Stimulated activated memory B cell treated with anti-CD40 and anti-IgM and Interleukin-4, amounts not matched to agents 10 μg/mL and 1 μg/mL and 100 μg/mL, for 72 hours (primary cell): ENCODE results near the gene CIZ1.

Experiments
- ATAC-seq: fragments of 150-1000 bp; cut with Tn5 transposase; 2 replicates; pipeline ENCODE4 v1.10.0; 2021
- H3K27ac Mint-ChIP-seq: one replicate; pipeline ENCODE4 v1.8.0; 2022; ENCODE audit warnings: mild to moderate bottlenecking, mixed read lengths
- H3K27me3 Mint-ChIP-seq: one replicate; pipeline ENCODE4 v1.8.0; 2022; ENCODE audit warnings: mixed read lengths
- H3K36me3 Mint-ChIP-seq: one replicate; pipeline ENCODE4 v1.8.0; 2022; ENCODE audit warnings: mixed read lengths
- H3K4me1 Mint-ChIP-seq: one replicate; pipeline ENCODE4 v1.8.0; 2022; ENCODE audit warnings: mixed read lengths
- H3K4me3 Mint-ChIP-seq: one replicate; pipeline ENCODE4 v1.8.0; 2022; ENCODE audit warnings: mild to moderate bottlenecking, moderate library complexity, mixed read lengths
- H3K9me3 Mint-ChIP-seq: one replicate; pipeline ENCODE4 v1.8.0; 2022; ENCODE audit warnings: mixed read lengths

Gene CIZ1

DNA sequence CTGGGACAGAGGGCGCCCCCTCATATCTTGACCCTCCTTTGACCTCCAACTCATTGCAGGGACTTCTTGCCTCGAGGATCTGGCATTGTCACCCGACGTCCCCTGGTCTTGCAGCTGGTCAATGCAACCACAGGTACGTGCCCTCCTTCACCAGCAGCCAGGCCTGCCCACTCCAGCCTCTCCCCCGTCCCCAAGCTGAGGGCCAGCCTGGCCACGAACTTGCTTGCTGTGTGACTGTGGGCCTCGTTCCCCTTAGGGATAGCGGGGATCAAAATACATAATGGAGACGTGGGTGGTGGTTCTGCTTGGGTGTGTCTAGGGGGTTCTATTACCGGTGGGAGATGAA, 26.8 kb upstream of the CIZ1 start:
- Mint-ChIP-seq H3K36me3 (no peaks in the 10 kb centered on the region), H3K9me3 (no peaks in the 10 kb centered on the region), H3K27ac (peak overlapping the region; percentile 67), H3K27me3 (peaks cover 21% of the 10 kb centered on the region), H3K4me1 (peaks cover 13% of the 10 kb centered on the region), H3K4me3 (peak overlapping the region; percentile 71)
- no peak for ATAC-seq

DNA sequence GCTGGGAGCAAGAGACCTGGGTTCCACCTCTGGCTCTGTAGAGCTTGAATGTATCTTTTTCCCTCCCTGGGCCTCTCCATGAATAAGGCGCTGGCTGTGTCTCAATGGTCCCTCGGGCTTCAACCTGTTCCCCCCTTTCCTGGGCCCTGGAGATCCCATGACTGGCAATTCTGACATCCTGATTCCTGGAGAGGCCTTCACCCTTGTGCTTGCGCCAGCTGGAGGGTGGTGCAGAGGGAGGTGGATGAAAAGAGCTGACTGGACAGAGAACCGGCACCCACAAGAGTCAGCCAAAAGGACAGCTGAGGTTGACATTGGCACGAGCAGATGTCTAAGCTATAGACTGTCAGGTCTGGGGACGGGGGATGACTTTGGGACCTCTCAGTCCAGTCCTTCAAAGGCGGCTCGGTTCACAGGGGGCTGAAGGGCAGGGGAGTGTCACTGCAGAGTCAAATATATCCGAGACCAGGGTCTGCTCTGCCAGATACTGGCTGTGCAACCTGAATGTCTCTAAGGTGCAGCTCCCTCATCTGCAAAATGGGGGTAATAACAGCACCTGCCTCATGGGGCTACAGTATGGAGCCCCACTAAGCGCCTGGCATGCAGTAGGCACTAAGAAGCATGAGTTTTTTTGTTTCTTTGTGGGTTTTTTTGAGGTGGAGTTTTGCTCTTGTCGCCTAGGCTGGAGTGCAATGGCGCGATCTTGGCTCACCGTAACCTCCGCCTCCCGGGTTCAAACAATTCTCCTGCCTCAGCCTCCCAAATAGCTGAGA, 25.6 kb upstream of the CIZ1 start:
- Mint-ChIP-seq H3K4me3 (no peak overlapping the region), H3K36me3 (no peaks in the 10 kb centered on the region), H3K27me3 (peaks cover 31% of the 10 kb centered on the region), H3K4me1 (peaks cover 13% of the 10 kb centered on the region), H3K27ac (no peak overlapping the region), H3K9me3 (no peaks in the 10 kb centered on the region)
- ATAC-seq = no peak

DNA sequence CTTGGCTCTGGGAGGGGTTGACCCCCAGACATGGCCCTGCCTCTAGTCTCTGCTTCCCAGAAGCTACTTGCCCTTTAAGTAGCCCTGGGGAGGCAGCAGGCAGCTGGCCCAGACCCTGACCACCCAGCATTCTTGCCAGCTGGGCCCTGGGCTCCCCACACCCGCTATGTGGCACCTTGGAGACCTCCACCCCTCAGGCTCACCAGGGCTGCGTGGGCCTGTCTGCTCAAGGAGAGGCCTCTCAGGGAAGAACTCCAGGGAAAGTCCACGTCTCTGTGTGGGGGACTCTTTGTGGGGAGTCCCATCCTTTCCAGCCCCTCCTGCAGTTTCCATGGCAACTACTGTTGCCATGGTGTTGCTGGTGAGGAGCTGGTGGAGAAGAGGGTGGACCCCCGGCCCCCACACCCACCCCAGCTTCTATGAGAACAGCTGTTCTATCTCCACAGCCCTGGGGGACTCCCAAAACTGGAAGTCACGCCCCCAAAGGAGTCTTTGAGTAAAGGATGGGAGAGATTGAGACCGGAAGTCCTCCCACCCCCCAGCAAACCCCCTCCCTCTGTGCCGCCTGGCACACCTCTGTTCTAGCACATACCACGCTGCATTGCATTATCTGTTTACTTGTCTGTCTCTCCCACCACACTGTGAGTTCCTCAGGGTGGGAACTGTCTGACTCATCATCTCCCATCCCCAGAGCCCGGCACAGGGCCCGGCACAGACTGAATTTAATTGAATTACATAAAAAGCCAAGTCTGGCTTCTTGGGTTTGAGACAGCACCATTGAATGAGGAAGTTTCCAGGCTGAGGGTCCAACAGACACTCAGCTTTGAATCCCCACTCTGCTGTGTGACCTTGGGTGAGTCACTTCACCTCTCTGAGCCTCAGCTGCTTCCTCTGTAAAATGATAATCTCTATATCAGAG, 24.4 kb upstream of the CIZ1 start:
- Mint-ChIP-seq H3K27me3 (peaks cover 44% of the 10 kb centered on the region), H3K4me1 (peaks cover 13% of the 10 kb centered on the region), H3K9me3 (no peaks in the 10 kb centered on the region), H3K36me3 (no peaks in the 10 kb centered on the region), H3K4me3 (no peak overlapping the region), H3K27ac (no peak overlapping the region)
- no peak for ATAC-seq

DNA sequence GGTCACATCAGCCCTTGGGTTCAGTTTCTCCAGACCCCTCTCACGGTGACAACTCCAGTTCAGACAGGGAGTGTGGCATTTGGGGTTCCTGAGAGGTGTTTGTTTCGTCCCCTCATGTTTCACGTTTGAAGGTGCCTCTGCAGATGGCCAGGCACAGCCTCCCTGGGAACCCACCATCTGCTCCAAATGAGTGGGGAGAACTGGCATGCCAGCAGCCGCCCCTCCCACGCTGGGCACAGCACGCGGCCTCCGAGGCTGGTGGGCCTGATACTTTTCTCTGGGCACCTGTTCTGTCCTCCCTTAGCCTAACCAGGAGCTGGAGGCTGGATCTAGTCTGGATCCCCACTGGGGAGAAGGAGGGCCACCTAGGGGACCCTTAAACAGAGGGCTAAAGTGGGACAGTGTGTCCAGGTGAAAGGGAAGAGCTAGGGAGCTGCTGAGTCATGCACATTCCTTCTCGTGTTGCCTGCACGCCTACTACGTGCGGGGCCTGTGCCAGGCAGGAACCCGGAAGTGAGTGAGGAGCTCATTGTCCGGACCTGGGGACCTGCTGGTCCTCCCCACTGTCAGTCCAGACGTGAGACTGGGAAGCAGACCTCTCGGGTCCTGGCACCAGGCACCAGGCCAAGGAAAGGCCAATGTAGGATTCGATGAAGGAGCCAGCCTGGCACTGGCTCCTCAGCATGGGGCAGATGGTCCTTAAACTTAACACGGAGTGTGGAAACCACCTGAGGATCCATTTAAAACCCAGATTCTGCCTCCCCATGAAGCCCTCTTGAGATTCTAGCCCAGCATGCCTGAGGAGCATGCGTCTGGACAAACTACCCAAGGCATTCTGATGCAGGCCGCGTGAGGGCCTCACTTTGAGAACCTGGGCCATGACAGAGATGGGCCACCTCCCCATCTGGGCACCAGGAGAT, 23.5 kb upstream of the CIZ1 start:
- H3K36me3 Mint-ChIP-seq = no peaks in the 10 kb centered on the region
- no peak overlapping the region for H3K27ac Mint-ChIP-seq
- H3K4me3 Mint-ChIP-seq = no peak overlapping the region
- no peaks in the 10 kb centered on the region for H3K9me3 Mint-ChIP-seq
- ATAC-seq = no peak
- H3K4me1 Mint-ChIP-seq = peaks cover 13% of the 10 kb centered on the region
- peaks cover 44% of the 10 kb centered on the region for H3K27me3 Mint-ChIP-seq

DNA sequence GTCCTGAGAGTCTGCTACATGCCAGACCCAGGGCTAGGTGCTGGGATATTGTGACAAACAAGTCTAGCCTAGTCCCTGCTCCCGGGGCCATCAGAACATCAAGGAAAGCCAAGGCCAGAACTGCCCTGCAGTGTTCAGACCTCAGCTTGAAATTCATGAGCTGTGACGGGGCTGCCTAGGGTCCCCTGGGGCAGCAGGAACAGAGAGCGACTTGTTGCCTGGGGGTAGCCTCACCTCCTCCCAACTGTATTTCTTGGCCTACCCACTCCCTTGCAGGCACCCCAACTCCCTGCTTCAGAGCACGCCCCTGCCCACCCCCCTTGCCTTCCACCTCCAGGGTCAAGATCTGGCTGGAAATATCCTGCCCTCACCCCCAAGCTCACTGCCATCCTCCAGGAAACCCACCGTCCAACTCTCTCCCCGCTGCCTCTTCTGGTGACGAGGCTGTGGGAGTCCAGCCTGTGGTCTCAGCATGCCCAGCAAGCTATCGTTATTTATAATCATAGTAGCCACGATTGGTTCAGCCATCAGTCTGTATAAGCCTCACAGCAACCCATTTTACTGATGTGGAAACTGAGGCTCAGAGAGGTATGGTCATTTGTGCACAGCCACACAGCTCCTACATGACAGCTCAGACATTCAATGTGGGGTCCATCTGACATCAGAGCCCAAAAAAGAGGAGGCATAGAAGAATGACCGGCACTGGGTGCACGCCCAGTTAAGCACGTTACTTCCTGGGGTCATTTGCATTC, 22.6 kb upstream of the CIZ1 start:
- H3K4me1 Mint-ChIP-seq = peaks cover 11% of the 10 kb centered on the region
- no peaks in the 10 kb centered on the region for H3K9me3 Mint-ChIP-seq
- H3K27ac Mint-ChIP-seq = no peak overlapping the region
- H3K36me3 Mint-ChIP-seq = no peaks in the 10 kb centered on the region
- no peak for ATAC-seq
- peaks cover 45% of the 10 kb centered on the region for H3K27me3 Mint-ChIP-seq
- no peak overlapping the region for H3K4me3 Mint-ChIP-seq

DNA sequence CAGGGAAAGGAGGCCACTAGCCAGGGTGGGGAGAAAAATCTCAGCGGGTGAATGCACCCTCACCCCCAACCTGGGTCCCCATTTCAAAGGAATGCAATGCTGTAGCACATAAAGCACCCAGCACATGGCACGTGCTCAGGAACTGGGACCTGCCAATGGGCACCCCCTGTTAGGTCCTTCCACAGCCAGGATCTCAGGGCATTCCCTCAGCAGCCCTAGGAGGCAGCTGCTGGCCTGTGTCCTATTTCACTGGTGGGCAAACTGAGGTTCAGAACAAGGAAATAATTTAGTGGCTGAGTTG, 20.6 kb upstream of the CIZ1 start:
- Mint-ChIP-seq H3K36me3 (no peaks in the 10 kb centered on the region), H3K27ac (no peak overlapping the region), H3K27me3 (peaks cover 59% of the 10 kb centered on the region), H3K9me3 (no peaks in the 10 kb centered on the region), H3K4me3 (no peak overlapping the region), H3K4me1 (no peaks in the 10 kb centered on the region)
- ATAC-seq = no peak

DNA sequence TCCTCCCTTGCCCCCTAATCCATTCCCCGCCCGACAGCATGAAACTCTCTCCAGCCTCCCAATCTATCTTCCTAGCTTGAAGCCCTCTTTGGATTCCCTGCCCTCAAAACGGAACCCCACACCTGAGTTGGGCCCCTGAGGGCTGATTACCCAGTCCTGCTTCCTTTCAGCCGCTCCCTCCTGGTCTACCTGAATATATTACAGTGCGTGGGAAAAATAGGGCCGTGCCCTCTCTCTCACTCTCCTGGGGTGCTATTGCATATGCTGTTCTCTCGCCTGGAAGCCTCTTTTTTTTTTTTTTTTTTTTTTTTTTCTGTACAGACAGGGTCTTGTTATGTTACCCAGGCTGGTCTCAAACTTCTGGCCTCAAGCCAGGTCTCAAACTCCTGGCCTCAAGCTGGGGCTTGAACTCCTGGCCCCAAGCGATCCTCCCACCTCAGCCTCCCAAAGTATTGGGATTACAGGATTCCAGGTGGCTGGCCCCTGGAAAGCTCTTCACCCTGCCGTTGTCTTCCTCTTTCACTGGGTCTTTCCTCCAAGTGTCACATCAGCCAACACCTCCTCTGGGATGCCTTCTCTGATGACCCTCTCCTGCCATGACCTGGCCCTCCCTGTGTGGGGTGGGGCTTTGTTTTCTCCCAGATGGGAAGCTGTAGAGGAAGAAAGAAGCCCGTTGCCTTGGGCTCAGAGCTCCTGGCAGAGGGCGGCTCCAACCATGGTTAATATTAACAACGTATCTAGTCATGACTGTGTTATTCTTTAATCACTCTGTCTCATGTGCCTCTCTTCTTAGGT, 20.0 kb upstream of the CIZ1 start:
- Mint-ChIP-seq H3K4me3 (no peak overlapping the region), H3K36me3 (no peaks in the 10 kb centered on the region), H3K27me3 (peaks cover 59% of the 10 kb centered on the region), H3K27ac (no peak overlapping the region), H3K9me3 (no peaks in the 10 kb centered on the region), H3K4me1 (no peaks in the 10 kb centered on the region)
- ATAC-seq = no peak

DNA sequence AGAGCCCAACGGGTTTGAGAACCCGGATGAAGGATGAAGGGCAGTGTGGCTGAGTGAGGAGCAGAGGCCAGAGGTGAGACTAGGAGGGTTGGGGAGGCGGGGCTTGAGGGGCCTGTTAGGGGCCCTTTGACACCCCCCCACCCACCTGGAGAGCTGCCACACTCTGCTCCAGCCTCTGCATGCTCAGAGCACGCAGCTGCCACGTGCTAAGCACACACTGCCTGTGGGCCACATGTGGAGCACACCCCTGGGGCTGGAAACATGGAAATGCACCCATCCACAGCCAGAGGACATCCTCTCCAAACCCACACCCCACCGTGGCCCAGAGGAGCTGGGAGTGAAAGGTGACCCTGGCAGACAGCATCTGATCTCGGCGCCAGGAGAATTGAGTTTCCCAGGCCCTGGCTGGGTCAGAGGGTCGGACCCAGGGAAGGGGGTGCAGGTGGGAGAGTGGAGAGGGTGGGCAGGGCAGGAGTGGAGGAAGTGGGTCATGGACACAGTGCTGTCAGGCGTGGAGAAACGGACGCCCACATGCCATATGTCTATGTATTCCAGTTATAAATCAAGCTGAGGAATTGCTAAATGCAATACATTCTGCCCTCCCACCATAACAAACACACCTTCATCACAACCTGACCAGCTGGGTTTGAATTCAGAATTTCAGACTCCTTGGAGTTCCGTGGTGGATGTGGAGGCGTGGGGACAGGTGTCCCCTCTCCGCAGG, 17.7 kb upstream of the CIZ1 start:
- Mint-ChIP-seq H3K4me3 (no peak overlapping the region), H3K36me3 (no peaks in the 10 kb centered on the region), H3K27ac (no peak overlapping the region), H3K27me3 (peaks cover 79% of the 10 kb centered on the region), H3K4me1 (peaks cover 5% of the 10 kb centered on the region), H3K9me3 (no peaks in the 10 kb centered on the region)
- peak; percentile 15 for ATAC-seq

DNA sequence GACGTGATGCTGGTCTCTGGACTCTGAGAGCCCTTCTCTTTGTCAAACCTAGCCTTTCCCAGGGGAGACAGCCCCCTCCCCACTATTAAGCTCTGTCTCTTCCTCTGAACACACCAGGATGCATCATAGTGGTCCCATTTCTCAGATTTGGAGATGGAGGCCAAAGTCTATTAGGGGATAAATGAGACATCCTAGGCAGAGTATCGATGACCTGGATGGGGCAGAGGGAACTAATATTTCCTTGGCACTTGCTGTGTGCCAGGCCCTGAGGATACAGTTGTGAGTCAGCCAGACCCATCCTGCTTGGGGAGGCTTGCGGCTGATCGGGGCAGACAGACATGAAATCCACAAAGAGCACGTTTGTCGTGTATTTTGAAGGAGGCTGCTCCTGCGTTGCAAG, 17.0 kb upstream of the CIZ1 start:
- Mint-ChIP-seq H3K4me1 (peaks cover 8% of the 10 kb centered on the region), H3K27me3 (peaks cover 76% of the 10 kb centered on the region), H3K36me3 (no peaks in the 10 kb centered on the region), H3K4me3 (no peak overlapping the region), H3K9me3 (no peaks in the 10 kb centered on the region), H3K27ac (no peak overlapping the region)
- no peak for ATAC-seq

DNA sequence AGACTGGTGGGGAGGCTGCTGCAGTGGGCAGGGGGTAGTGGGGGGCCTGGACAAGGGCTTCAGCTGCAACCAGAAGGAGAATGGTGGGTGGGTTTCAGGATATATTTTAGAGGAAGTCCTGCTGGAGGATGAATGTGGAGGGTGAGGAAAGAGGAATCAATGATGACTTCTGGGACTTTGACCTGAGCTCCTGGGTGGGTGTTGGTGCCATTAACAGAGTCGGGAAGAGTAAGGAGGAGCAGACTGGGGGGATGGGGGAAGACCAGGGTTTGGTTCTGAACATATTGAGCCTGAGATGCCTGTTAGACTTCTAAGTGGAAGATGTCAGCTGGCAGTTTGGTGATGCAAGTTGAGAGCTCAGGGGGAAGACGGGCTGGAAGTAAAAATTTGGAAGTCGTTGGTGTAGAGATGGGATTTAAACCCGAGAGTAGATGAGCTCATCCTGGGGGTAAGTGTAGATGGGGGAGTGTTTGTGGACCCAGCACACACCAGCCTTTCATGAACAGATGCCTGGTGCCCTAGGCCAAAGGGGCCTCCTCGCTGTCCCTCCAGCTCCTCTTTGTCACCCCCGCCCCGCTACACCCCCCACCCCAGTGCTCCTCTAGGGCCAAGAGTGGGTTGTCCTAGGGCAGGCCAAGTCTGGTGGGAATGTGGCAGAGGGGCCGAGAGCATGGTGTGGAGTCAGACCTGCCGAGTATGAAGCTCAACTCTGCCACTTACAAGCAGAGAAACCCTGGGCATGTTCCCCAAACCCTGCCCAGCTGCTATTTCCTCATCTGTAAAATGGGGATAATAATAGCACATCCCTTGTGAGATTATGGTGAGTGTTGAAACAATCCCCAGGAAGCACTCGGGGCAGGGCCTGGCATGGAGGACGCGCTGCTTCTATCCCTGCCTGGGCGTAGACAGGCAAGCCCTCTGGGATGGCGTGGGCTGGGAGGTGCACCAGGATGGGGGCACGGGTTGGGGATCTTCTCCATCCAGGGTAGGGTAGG, 15.8 kb upstream of the CIZ1 start:
- ATAC-seq = no peak
- H3K36me3 Mint-ChIP-seq = no peaks in the 10 kb centered on the region
- H3K27ac Mint-ChIP-seq = no peak overlapping the region
- H3K27me3 Mint-ChIP-seq = peaks cover 65% of the 10 kb centered on the region
- peaks cover 16% of the 10 kb centered on the region for H3K4me1 Mint-ChIP-seq
- no peak overlapping the region for H3K4me3 Mint-ChIP-seq
- no peaks in the 10 kb centered on the region for H3K9me3 Mint-ChIP-seq

DNA sequence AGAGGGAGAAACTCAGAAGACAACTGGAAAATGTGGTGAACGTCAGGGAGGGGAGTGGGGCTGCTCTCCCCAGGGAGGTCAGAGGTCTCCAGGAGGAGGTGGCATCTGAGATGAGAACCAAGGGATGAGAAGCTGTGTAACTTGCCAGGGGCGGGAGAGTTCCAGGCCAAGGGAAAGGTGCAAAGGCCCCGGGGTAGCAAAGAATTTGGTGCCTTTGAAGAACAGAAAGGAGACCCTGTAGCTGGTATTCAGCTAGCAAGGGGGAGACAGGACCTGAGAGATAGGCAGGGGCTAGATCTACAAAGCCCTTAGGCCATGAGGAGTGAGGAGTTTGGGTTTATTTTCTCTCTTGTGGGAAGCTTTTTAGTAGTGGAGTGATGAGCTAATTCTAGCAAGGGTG, 15.1 kb upstream of the CIZ1 start:
- no peak overlapping the region for H3K4me3 Mint-ChIP-seq
- H3K4me1 Mint-ChIP-seq = peaks cover 16% of the 10 kb centered on the region
- no peak for ATAC-seq
- H3K27me3 Mint-ChIP-seq = peaks cover 58% of the 10 kb centered on the region
- H3K36me3 Mint-ChIP-seq = no peaks in the 10 kb centered on the region
- H3K27ac Mint-ChIP-seq = no peak overlapping the region
- no peaks in the 10 kb centered on the region for H3K9me3 Mint-ChIP-seq

DNA sequence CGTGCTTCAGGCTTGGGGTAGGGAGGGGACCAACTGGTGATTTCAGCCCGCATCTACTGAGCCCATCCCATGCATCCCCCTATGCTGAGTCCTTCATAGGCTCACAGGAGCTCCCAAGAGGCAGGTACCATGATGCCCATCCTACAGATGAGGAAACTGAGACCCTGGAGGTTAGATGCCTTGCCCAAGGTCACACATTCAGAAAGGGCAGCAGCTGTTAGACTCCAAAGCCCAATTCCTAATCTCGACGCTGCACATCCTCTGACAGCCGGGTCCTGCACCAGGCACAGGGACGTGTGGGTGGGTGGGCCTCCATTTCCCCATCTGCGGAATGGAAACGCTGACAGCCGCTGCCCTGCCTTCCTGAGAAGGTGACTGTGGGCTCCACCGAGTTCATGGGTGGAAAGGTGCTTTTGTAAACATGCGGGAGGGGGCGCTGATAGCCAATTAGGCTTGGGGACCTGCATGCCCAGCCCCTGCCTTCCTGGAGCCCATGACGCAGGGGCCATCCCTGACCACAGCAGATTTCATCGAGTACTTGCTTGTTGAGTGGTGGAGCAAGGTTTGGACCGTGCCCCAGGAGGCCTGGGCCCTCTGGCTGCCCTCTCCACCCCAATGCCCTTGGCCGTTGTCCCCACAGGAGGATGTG, 14.0 kb upstream of the CIZ1 start:
- Mint-ChIP-seq H3K4me3 (no peak overlapping the region), H3K36me3 (no peaks in the 10 kb centered on the region), H3K27ac (no peak overlapping the region), H3K9me3 (no peaks in the 10 kb centered on the region), H3K4me1 (peaks cover 16% of the 10 kb centered on the region), H3K27me3 (peaks cover 50% of the 10 kb centered on the region)
- no peak for ATAC-seq
